Measurements from ENCODE around the gene HEXA. TPM values are rescaled to one million over a fixed set of nuclear protein-coding genes. Genes with fewer than 3 reads are reported as not detected.

The HEXA gene
- total RNA-seq, 1 donor from 2014 or later, result 63.2 TPM

- no peaks in the 10 kb centered on the region for H3K9me3 Mint-ChIP-seq
- no peaks in the 10 kb centered on the region for H3K36me3 Mint-ChIP-seq (ENCODE audit: low read depth)
- H3K4me1 Mint-ChIP-seq, result peaks cover 6% of the 10 kb centered on the region
- H3K27me3 Mint-ChIP-seq (ENCODE audit: low read depth), result peaks cover 22% of the 10 kb centered on the region
- TF ChIP-seq, protein P1, sequence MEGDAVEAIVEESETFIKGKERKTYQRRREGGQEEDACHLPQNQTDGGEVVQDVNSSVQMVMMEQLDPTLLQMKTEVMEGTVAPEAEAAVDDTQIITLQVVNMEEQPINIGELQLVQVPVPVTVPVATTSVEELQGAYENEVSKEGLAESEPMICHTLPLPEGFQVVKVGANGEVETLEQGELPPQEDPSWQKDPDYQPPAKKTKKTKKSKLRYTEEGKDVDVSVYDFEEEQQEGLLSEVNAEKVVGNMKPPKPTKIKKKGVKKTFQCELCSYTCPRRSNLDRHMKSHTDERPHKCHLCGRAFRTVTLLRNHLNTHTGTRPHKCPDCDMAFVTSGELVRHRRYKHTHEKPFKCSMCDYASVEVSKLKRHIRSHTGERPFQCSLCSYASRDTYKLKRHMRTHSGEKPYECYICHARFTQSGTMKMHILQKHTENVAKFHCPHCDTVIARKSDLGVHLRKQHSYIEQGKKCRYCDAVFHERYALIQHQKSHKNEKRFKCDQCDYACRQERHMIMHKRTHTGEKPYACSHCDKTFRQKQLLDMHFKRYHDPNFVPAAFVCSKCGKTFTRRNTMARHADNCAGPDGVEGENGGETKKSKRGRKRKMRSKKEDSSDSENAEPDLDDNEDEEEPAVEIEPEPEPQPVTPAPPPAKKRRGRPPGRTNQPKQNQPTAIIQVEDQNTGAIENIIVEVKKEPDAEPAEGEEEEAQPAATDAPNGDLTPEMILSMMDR (conservative IDR thresholded peaks at IDR 0.05), result no peak
- DNase-seq (ENCODE audit: low read depth, low spot score), result no peak
- no peak overlapping the region for H3K27ac Mint-ChIP-seq (ENCODE audit: unreplicated experiment)
- H3K4me3 Mint-ChIP-seq, result no peak overlapping the region
Observed at GRCh38 chr15:72302955-72303354, 72.9 kb downstream of the HEXA start.

Other genes with a start within 250 kb of the HEXA start
- 0.35 and 0.48 TPM in 2 replicates for gene GRAMD2A, start 178.2 kb downstream of the HEXA start, total RNA-seq
- 905 and 917 TPM in 2 replicates for gene PKM, start 144.8 kb downstream of the HEXA start, total RNA-seq
- gene PARP6, start 103.5 kb downstream of the HEXA start, total RNA-seq, result 83.2 and 88.9 TPM in 2 replicates
- gene CELF6, start 55.9 kb downstream of the HEXA start, total RNA-seq, result 1.1 and 1.3 TPM in 2 replicates
- gene TMEM202, start 22.3 kb upstream of the HEXA start, total RNA-seq, result not detected in 2 replicates
- 146 and 154 TPM in 2 replicates for gene ARIH1, start 98.3 kb upstream of the HEXA start, total RNA-seq

All from neural crest cell (in vitro differentiated cells).